H1 (cell line): ENCODE measurements around the gene POLD4.
"Not testable (repeated sequence)": the region's sequence is repeated elsewhere in the genome, so short reads cannot be mapped to it uniquely, and the experiment has no call there.

Source experiments
- ATF3 ChIP-seq: IDR thresholded peaks from 2 replicates; pipeline ENCODE4 v1.6.1; 2011; ENCODE audit warnings: low read depth, mild to moderate bottlenecking, low read length; ENCODE audit not compliant: insufficient read depth
- CEBPB ChIP-seq: IDR thresholded peaks from 2 replicates; pipeline ENCODE4 v1.6.1; 2012; ENCODE audit warnings: low read depth, low read length
- CREB1 ChIP-seq: IDR thresholded peaks from 2 replicates; pipeline ENCODE4 v1.6.1; 2012; ENCODE audit warnings: inconsistent platforms
- EP300 ChIP-seq, 2 experiments: IDR thresholded peaks; 1 replicate in 1 of 2; 2 replicates in 1 of 2; pipeline ENCODE4 v1.6.1; 2011 to 2012; ENCODE audit warnings: low read depth in 2 of 2, low read length in 2 of 2, mild to moderate bottlenecking in 2 of 2, borderline replicate concordance in 1 of 2, inconsistent platforms in 1 of 2, moderate library complexity in 1 of 2
- JUN ChIP-seq: IDR thresholded peaks from 2 replicates; pipeline ENCODE4 v1.6.1; 2011; ENCODE audit warnings: low read depth, mild to moderate bottlenecking, improper control_type of control experiment, low read length
- MAFK ChIP-seq: IDR thresholded peaks from 2 replicates; pipeline ENCODE4 v1.6.1; 2012; ENCODE audit warnings: low read depth, mild to moderate bottlenecking, improper control_type of control experiment, low read length
- MAX ChIP-seq: IDR thresholded peaks from 2 replicates; pipeline ENCODE4 v1.6.1; 2012; ENCODE audit warnings: inconsistent platforms
- POLR2A ChIP-seq, 2 experiments: IDR thresholded peaks; 1 replicate in 1 of 2; 2 replicates in 1 of 2; pipeline ENCODE4 v1.6.1; 2011; ENCODE audit warnings: low read depth in 2 of 2, low read length in 2 of 2, mild to moderate bottlenecking in 2 of 2; ENCODE audit errors: control extremely low read depth in 1 of 2
- RAD21 ChIP-seq, 2 experiments: IDR thresholded peaks in 1 of 2; conservative IDR thresholded peaks in 1 of 2; 2 replicates each; pipeline ENCODE4 v1.6.1; 2011; ENCODE audit warnings: low read depth in 2 of 2, low read length in 2 of 2, improper control_type of control experiment in 1 of 2, inconsistent platforms in 1 of 2, mild to moderate bottlenecking in 1 of 2, moderate library complexity in 1 of 2
- YY1 ChIP-seq: IDR thresholded peaks from 2 replicates; pipeline ENCODE4 v1.6.1; 2011; ENCODE audit warnings: low read depth, mild to moderate bottlenecking, low read length
- TF ChIP-seq, protein P1 (sequence below), 3 experiments: IDR thresholded peaks; 1 replicate in 2 of 3; 2 replicates in 1 of 3; pipeline versions ENCODE4 v1.5.1 to v1.6.1; 2011; ENCODE audit warnings: low read length in 3 of 3, mild to moderate bottlenecking in 3 of 3, inconsistent platforms in 2 of 3, low read depth in 1 of 3, moderate library complexity in 1 of 3; ENCODE audit not compliant: insufficient read depth in 1 of 3; ENCODE audit errors: control extremely low read depth in 1 of 3
- TF ChIP-seq, protein P2 (sequence below): IDR thresholded peaks from 2 replicates; pipeline ENCODE4 v1.6.1; 2011; ENCODE audit warnings: low read length, improper control_type of control experiment

GRCh38 chr11:67402192-67402839, 49.0 kb upstream of the POLD4 start:
- not testable (repeated sequence) for TF ChIP-seq MAFK; CREB1; POLR2A (IDR thresholded peaks at IDR 0.05; ENCODE audit: control extremely low read depth in 1 of 2, low read depth in 2 of 2, low read length in 2 of 2); YY1; RAD21 (IDR thresholded peaks at IDR 0.05 in 1 of 2, conservative IDR thresholded peaks at IDR 0.05 in 1 of 2; ENCODE audit: low read depth in 2 of 2, low read length in 2 of 2); CEBPB; MAX; EP300 (IDR thresholded peaks at IDR 0.05; ENCODE audit: borderline replicate concordance in 1 of 2, low read depth in 2 of 2, low read length in 2 of 2); ATF3; JUN
- TF ChIP-seq, protein P1, sequence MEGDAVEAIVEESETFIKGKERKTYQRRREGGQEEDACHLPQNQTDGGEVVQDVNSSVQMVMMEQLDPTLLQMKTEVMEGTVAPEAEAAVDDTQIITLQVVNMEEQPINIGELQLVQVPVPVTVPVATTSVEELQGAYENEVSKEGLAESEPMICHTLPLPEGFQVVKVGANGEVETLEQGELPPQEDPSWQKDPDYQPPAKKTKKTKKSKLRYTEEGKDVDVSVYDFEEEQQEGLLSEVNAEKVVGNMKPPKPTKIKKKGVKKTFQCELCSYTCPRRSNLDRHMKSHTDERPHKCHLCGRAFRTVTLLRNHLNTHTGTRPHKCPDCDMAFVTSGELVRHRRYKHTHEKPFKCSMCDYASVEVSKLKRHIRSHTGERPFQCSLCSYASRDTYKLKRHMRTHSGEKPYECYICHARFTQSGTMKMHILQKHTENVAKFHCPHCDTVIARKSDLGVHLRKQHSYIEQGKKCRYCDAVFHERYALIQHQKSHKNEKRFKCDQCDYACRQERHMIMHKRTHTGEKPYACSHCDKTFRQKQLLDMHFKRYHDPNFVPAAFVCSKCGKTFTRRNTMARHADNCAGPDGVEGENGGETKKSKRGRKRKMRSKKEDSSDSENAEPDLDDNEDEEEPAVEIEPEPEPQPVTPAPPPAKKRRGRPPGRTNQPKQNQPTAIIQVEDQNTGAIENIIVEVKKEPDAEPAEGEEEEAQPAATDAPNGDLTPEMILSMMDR (IDR thresholded peaks at IDR 0.05; ENCODE audit: control extremely low read depth in 1 of 3, insufficient read depth in 1 of 3, low read depth in 1 of 3, low read length in 3 of 3), result not testable (repeated sequence)
- TF ChIP-seq, protein P2, sequence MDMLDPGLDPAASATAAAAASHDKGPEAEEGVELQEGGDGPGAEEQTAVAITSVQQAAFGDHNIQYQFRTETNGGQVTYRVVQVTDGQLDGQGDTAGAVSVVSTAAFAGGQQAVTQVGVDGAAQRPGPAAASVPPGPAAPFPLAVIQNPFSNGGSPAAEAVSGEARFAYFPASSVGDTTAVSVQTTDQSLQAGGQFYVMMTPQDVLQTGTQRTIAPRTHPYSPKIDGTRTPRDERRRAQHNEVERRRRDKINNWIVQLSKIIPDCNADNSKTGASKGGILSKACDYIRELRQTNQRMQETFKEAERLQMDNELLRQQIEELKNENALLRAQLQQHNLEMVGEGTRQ, result not testable (repeated sequence)
